ENCODE results near the gene OR6B2. TPM values are rescaled to one million over a fixed set of nuclear protein-coding genes. Genes with fewer than 3 reads are reported as not detected.
A peak's percentile ranks its signal among the peaks of the same experiment; 100 is the strongest.

The OR6B2 gene
- total RNA-seq, 4 donors from 2014 or later = not detected

DNA sequence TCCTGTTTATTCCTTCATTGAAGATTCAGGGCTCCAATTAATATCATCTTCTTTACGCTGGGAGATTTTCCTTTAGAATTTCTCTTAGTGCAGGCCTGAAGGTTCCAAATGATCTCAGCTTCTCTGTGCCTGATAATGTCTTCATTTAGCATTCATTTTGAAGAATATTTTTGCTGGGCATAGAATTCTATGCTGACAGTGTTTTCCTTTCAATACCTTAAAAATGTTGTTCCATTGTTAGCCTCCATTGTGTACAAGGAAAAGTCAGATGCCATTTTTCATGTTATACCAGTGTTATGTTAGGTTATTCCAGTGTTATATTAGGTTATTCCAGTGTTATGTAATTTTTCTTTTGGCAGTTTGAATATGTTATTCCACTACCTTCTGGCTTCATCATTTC is 38.0 kb upstream of the OR6B2 start:
- 98 to 100% methylated on average over 1 of the region's 1 CpG for WGBS, 2 donors
- no peak for DNase-seq (ENCODE audit: low spot score in 2 of 2)
- TF ChIP-seq, protein P1, sequence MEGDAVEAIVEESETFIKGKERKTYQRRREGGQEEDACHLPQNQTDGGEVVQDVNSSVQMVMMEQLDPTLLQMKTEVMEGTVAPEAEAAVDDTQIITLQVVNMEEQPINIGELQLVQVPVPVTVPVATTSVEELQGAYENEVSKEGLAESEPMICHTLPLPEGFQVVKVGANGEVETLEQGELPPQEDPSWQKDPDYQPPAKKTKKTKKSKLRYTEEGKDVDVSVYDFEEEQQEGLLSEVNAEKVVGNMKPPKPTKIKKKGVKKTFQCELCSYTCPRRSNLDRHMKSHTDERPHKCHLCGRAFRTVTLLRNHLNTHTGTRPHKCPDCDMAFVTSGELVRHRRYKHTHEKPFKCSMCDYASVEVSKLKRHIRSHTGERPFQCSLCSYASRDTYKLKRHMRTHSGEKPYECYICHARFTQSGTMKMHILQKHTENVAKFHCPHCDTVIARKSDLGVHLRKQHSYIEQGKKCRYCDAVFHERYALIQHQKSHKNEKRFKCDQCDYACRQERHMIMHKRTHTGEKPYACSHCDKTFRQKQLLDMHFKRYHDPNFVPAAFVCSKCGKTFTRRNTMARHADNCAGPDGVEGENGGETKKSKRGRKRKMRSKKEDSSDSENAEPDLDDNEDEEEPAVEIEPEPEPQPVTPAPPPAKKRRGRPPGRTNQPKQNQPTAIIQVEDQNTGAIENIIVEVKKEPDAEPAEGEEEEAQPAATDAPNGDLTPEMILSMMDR (IDR thresholded peaks at IDR 0.05) = no peak
- no peak for TF ChIP-seq POLR2A (IDR thresholded peaks at IDR 0.05)
- intact Hi-C loops (cut with DNase I; ENCODE audit: low total_unique reads) = no loop called here
- no peak overlapping the region for H3K4me3 ChIP-seq (ENCODE audit: low read depth, poor library complexity, severe bottlenecking)

DNA sequence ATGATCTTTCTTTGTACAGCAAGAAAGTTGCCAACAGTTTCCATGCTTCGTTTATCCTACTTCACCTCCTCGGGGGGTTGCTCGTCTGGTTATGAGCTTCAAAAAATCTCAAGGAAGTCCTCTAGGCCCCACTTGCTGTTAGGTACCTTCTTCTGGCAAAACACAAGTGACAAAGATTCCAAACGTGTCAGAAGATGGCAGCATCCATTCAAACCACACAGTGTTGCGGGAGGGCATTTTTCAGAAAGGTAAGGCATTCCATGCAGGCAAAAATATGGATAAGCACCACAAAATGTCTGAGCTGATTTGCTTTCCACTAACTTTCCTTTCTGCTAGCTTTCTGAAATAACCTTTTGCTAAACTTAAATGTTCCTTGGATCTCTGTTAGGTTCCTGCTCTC is 36.3 kb upstream of the OR6B2 start:
- intact Hi-C loops (cut with DNase I; ENCODE audit: low total_unique reads) = no loop called here
- no peak overlapping the region for H3K4me3 ChIP-seq (ENCODE audit: low read depth, poor library complexity, severe bottlenecking)
- DNase-seq (ENCODE audit: low spot score in 2 of 2) = no peak
- 72 to 74% methylated on average over 5 of the region's 5 CpGs for WGBS, 2 donors
- TF ChIP-seq, protein P1 (IDR thresholded peaks at IDR 0.05) = no peak
- TF ChIP-seq POLR2A (IDR thresholded peaks at IDR 0.05) = no peak

DNA sequence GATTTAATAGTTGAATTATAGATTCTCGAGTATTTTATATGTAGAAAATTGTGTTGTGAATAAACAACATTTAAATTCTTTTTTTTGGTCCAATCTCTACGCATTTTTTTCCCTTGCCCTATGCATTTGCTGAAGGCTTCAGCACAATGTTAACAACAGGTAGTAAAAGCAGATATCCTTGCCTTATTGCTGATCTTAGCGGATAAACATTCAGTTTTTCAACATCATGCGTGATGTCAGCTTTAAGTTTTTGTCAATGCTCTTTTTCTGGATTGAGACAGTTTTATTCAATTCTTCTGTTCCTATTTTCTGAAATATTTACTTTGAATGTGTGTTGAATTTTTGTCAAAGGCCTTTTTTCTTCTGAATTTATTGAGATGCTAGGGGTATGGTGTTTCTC is 34.7 kb upstream of the OR6B2 start:
- H3K4me3 ChIP-seq (ENCODE audit: low read depth, poor library complexity, severe bottlenecking) = no peak overlapping the region
- TF ChIP-seq, protein P1 (IDR thresholded peaks at IDR 0.05) = no peak
- no peak for TF ChIP-seq POLR2A (IDR thresholded peaks at IDR 0.05)
- intact Hi-C loops (cut with DNase I; ENCODE audit: low total_unique reads) = no loop called here
- 90 to 92% methylated on average over 4 of the region's 4 CpGs for WGBS, 2 donors
- no peak for DNase-seq (ENCODE audit: low spot score in 2 of 2)

DNA sequence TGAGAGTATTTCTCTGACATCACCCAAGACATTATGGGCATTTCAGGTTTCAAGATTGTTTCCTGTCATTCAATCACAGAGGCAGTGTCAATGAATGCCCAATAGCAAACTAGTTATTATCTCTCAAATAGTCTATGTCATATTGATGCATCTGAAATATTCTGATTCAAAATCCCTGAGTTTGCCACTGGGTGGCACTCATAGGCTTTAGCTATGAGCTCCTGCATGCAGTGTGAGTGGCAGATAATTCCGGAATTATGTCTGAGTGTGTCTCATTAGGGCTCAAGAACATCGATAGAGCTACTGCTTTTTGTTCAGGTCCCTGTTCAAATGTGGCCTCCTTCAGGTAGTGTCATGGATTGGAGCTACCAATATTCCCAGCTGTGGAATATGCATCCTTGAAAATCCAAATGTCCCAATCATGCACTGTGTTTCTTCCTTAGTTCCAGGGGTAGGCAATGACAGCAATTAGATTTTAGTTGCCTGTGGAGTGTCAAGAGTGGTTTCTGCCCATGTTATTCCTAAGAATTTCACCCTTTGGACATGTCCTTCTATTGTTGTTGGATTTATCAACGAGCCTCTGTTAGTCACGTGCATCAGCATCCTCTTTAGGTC is 30.9 kb upstream of the OR6B2 start:
- 40 to 44% methylated on average over 4 of the region's 4 CpGs for WGBS, 2 donors
- intact Hi-C loops (cut with DNase I; ENCODE audit: low total_unique reads) = no loop called here
- TF ChIP-seq, protein P1 (IDR thresholded peaks at IDR 0.05) = no peak
- TF ChIP-seq POLR2A (IDR thresholded peaks at IDR 0.05) = no peak
- no peak overlapping the region for H3K4me3 ChIP-seq (ENCODE audit: low read depth, poor library complexity, severe bottlenecking)
- DNase-seq (ENCODE audit: low spot score in 2 of 2) = peak in 1 of 2 donors; percentile 42

DNA sequence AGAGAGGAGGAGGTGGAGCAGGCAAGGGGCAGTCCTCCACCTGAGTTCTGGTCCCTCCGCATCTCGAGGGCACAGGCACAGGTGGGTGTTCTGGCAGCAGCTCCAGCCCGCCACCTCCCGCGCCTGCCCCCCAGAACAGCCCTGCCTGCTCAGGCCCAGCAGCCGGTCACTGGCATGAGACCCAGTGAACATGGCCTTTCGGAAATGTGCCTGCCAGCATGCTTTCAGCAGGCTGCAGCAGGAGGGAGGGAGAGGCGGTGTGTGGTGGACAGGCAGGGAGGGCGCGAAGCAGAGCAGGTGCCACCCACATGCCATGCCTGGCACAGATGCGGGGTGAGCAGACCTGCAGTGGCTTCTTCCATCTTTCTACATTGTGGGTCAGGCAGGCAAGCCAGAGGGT is 26.4 kb upstream of the OR6B2 start:
- DNase-seq (ENCODE audit: low spot score in 2 of 2) = no peak
- intact Hi-C loops (cut with DNase I; ENCODE audit: low total_unique reads) = loop anchor here (5.0 kb wide), 1 partner anchor 86 kb away; the partner anchor contains the start of gene OTOS
- 68 to 78% methylated on average over 11 of the region's 11 CpGs for WGBS, 2 donors
- H3K4me3 ChIP-seq (ENCODE audit: low read depth, poor library complexity, severe bottlenecking) = no peak overlapping the region
- no peak for TF ChIP-seq POLR2A (IDR thresholded peaks at IDR 0.05)

DNA sequence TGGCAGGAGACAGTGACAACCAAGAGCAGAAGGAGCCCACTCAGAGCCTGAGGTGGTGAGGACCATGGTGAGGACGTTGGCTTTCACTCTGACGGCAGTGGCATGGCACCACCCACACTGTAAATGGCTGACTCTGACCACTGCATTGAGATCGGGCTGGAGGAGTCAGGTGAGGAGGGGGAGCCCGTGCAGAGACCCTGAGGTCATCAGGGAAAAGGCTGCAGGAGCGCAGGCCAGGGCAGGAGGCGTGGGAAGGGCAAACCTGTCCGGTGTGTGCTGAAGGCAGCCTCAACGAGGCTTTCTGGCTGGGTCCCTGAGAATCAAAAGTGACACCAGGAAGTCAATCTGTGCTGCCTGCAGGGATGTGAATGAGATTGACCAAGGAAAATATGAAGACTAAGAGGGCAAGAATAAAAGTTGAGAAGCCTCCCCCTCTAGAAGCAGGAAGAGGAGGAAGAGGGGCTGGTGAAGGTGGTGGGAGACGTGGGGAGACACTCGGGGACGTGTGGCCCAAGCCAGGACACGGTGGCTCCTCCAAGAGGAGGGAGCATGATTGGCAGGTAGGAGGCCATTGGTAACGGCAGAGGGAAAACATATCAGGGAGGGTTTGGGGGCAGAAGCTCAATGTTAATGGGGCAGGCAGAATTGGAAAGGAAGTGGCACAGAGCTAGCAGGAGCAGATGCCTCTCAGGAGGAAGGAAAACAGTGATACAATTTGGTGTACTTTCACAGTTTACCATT is 25.1 kb upstream of the OR6B2 start:
- intact Hi-C loops (cut with DNase I; ENCODE audit: low total_unique reads) = loop anchor here (5.0 kb wide), 1 partner anchor 87 kb away; the partner anchor contains the start of gene OTOS
- no peak for TF ChIP-seq POLR2A (IDR thresholded peaks at IDR 0.05)
- TF ChIP-seq, protein P1 (IDR thresholded peaks at IDR 0.05) = no peak
- DNase-seq (ENCODE audit: low spot score in 2 of 2) = peak in 1 of 2 donors; percentile 50
- 53 to 58% methylated on average over 13 of the region's 13 CpGs for WGBS, 2 donors
- H3K4me3 ChIP-seq (ENCODE audit: low read depth, poor library complexity, severe bottlenecking) = no peak overlapping the region

All from lower leg skin (tissue), 4 donors.